ENCODE measurements around the gene HHEX.

DNA sequence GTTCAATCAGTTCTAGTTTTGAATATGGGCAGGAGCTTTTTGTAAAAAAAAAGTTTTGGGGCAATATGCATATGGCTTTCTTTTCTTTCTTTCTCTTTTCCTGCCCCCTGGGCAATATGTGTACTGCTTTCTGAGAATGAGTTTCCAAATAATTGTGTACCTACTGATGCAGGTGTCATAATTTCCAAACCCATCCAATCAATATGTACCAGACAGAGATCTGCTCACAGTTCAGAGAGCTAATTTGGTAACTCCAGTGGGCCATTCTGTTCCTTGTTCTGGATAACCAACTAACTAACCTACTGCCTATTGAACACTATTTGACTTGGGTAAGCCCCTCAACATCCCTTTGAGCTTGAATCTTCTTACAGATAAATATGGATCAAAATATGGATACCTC, 32.6 kb downstream of the HHEX start:
- TF ChIP-seq, protein P1, sequence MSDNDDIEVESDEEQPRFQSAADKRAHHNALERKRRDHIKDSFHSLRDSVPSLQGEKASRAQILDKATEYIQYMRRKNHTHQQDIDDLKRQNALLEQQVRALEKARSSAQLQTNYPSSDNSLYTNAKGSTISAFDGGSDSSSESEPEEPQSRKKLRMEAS (IDR thresholded peaks at IDR 0.05) = no peak
- no peak for TF ChIP-seq CEBPB (IDR thresholded peaks at IDR 0.05)

Data from Ishikawa (cell line).